Body of pancreas (tissue), 4 donors: Measurements from ENCODE around the gene ERMN. TPM values are rescaled to one million over a fixed set of nuclear protein-coding genes. Genes with fewer than 3 reads are reported as not detected.

Experiments
- ATAC-seq: fragments of 150-250 bp; one replicate; pipeline ENCODE4 v1.9.1; 2016
- DNase-seq, 4 donors: peaks; one replicate each; pipeline ENCODE4 v3.0.0-alpha.2; 2019
- H3K27ac ChIP-seq, 4 donors: fragments of 200-600 bp; sonication (generic); 1 replicate in 3 of 4; 2 replicates in 1 of 4; pipeline versions ENCODE4 v1.5.1 to v1.6.1; 2016 to 2019; ENCODE audit warnings: mild to moderate bottlenecking in 1 of 4, mixed read lengths in 1 of 4, moderate library complexity in 1 of 4
- H3K27me3 ChIP-seq, 2 donors: fragments of 200-600 bp; sonication (generic); one replicate each; pipeline ENCODE4 v1.6.0; 2016; ENCODE audit warnings: mild to moderate bottlenecking in 1 of 2
- H3K36me3 ChIP-seq, 2 donors: fragments of 200-600 bp; sonication (generic); replicated peaks in 1 of 2; 2 replicates each; pipeline ENCODE4 v1.5.1; 2016; ENCODE audit warnings: low read depth in 2 of 2; ENCODE audit not compliant: insufficient read depth in 1 of 2
- H3K4me1 ChIP-seq: fragments of 200-600 bp; sonication (generic); one replicate; pipeline ENCODE4 v1.6.0; 2016
- H3K4me3 ChIP-seq, 2 donors: fragments of 200-600 bp; sonication (generic); 1 replicate in 1 of 2; 2 replicates in 1 of 2; pipeline ENCODE4 v1.5.1; 2016 to 2019
- H3K9me3 ChIP-seq, 3 donors: fragments of 200-600 bp; sonication (generic); 1 replicate in 2 of 3; 2 replicates in 1 of 3; pipeline ENCODE4 v1.5.1; 2016
- POLR2A ChIP-seq, 3 donors: fragments of 450-650 bp; IDR thresholded peaks; one replicate each; pipeline ENCODE4 v1.6.1; 2016; ENCODE audit warnings: antibody characterized with exemption in 3 of 3, mild to moderate bottlenecking in 2 of 3
- WGBS, 2 donors: methylation state at CpG; one replicate each; pipeline ENCODE4 v1.1.5; 2017; 5-methylcytosine and 5-hydroxymethylcytosine counted together
- intact Hi-C: fragments of 100-400 bp; cut with DNase I; formaldehyde crosslinking; loops from one replicate; pipeline ENCODE4 v1.15.1; 2023
- total RNA-seq, 2 donors: library from RNA; depleted of rRNA; stranded (reverse); fragments of >200 nt; gene quantifications; one replicate each; pipeline ENCODE4 v1.1.0, GENCODE V29; 2016
- TF ChIP-seq, protein P1 (sequence below), 7 experiments: fragments of 450-650 bp in 4 of 7; fragments of 200-600 bp in 3 of 7; sonication (generic) in 3 of 7; IDR thresholded peaks; one replicate each; pipeline ENCODE4 v1.5.1; 2016 to 2019; ENCODE audit warnings: antibody characterized with exemption in 7 of 7

ERMN gene
- total RNA-seq, 2 donors from 2014 or later: 0.26 TPM; not detected in 1

DNA sequence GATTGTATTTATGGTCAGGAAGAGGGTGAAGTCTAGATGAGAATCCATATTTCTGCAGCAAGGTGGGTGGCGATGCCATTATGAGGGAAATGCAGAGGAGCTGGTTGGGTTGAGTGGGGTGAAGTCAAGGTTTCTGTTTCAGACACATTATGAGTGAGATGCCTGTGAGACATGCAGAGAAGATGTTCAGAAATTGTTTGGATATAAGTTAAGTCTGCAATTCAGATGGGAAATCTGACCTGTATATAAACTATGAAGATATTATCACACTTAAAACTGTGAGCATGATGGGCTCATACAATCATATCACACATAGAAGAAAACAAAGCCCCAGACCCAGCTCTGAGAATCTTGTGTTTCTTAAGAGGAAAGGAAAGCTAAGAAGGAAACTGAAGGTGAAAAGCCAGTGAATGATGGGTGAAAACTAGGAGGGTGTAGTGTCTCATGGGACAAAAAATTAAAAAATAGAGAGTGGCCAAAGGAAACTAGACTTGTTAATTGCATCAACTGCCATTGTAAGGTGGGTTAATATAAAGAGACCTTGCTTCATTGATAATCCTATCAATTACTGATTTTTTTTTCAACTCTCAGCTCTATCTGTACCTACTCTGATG, 53.9 kb downstream of the ERMN start:
- WGBS, 2 donors: 95 to 100% methylated on average over 1 of the region's 1 CpG
- Histone ChIP-seq H3K27ac (no peak overlapping the region), H3K36me3 (no peaks in the 10 kb centered on the region), H3K4me3 (no peak overlapping the region), H3K27me3 (no peaks in the 10 kb centered on the region), H3K4me1 (no peaks in the 10 kb centered on the region), H3K9me3 (no peaks in the 10 kb centered on the region)
- no peak for ATAC-seq
- no peak for TF ChIP-seq POLR2A (IDR thresholded peaks at IDR 0.05)
- TF ChIP-seq, protein P1, sequence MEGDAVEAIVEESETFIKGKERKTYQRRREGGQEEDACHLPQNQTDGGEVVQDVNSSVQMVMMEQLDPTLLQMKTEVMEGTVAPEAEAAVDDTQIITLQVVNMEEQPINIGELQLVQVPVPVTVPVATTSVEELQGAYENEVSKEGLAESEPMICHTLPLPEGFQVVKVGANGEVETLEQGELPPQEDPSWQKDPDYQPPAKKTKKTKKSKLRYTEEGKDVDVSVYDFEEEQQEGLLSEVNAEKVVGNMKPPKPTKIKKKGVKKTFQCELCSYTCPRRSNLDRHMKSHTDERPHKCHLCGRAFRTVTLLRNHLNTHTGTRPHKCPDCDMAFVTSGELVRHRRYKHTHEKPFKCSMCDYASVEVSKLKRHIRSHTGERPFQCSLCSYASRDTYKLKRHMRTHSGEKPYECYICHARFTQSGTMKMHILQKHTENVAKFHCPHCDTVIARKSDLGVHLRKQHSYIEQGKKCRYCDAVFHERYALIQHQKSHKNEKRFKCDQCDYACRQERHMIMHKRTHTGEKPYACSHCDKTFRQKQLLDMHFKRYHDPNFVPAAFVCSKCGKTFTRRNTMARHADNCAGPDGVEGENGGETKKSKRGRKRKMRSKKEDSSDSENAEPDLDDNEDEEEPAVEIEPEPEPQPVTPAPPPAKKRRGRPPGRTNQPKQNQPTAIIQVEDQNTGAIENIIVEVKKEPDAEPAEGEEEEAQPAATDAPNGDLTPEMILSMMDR (IDR thresholded peaks at IDR 0.05): no peak
- DNase-seq: no peak
- intact Hi-C loops: no loop called here

DNA sequence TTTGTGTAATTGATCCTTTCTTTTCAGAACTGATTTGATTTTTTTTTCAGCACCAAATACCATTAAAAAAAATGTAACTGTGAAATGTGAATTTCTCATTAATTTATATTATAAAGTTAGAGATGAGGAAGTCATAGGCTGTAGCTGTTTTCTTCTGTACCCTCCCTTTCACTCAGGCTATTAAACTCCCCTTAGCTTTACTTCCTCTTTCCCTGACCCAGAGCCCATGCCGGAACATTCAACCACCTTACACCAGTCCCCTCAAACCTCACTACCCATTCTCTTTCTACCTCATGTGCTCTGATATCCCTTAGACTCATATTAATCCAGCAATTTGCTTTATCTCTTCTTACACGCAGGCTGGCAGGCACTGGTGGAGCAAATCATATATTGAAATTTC, 55.7 kb downstream of the ERMN start:
- no peaks in the 10 kb centered on the region for H3K27me3 ChIP-seq
- H3K4me1 ChIP-seq: no peaks in the 10 kb centered on the region
- no peak for ATAC-seq
- no peaks in the 10 kb centered on the region for H3K9me3 ChIP-seq
- 58 to 65% methylated on average over 2 of the region's 2 CpGs for WGBS, 2 donors
- TF ChIP-seq, protein P1 (IDR thresholded peaks at IDR 0.05): no peak
- no peak for TF ChIP-seq POLR2A (IDR thresholded peaks at IDR 0.05)
- no peak overlapping the region for H3K4me3 ChIP-seq
- DNase-seq: no peak
- no peak overlapping the region for H3K27ac ChIP-seq
- H3K36me3 ChIP-seq: no peaks in the 10 kb centered on the region
- intact Hi-C loops: no loop called here

DNA sequence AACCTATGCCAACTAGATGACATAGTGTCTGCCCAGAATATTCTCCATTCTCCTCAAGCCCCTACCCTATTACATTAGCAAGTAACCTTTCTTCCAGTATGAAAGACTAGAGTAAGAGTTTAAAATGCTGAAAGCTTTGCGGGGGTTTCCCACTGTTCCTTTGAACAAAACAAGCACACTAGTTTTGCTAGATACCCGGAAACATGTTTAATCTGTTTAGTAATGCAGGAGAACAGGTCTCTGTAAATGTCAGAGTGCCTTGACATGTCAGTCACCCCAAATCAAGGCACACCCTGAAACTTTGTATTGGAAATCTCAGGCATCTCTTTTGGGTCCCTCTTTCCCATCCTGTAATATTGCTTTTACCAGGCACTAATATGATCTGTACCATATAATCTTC, 56.6 kb downstream of the ERMN start:
- H3K4me3 ChIP-seq: no peak overlapping the region
- H3K4me1 ChIP-seq: no peaks in the 10 kb centered on the region
- no peaks in the 10 kb centered on the region for H3K9me3 ChIP-seq
- 86 to 87% methylated on average over 2 of the region's 2 CpGs for WGBS, 2 donors
- no peaks in the 10 kb centered on the region for H3K36me3 ChIP-seq
- intact Hi-C loops: no loop called here
- H3K27ac ChIP-seq: no peak overlapping the region
- DNase-seq (no peak), ATAC-seq (no peak)
- no peak for TF ChIP-seq POLR2A (IDR thresholded peaks at IDR 0.05)
- TF ChIP-seq, protein P1 (IDR thresholded peaks at IDR 0.05): no peak
- no peaks in the 10 kb centered on the region for H3K27me3 ChIP-seq

Other genes starting within 250 kb of the ERMN start
- gene GALNT5, start 68.1 kb downstream of the ERMN start, total RNA-seq: 1 to 10 TPM in 1 of 2 donors, not detected in 1; 3.1 TPM
- gene CYTIP, start 118.3 kb upstream of the ERMN start, total RNA-seq: 10 to 100 TPM in 1 of 2 donors, 1 to 10 TPM in 1; 5.6 to 10.6 TPM